SK-N-SH (cell line): ENCODE measurements around the gene SLC1A2. TPM values are rescaled to one million over a fixed set of nuclear protein-coding genes. Genes with fewer than 3 reads are reported as not detected.

Experiments used
- CTCF ChIA-PET: fragments of 300-600, 350-600 bp; formaldehyde crosslinking; extraction: SDS; loops from one replicate; lab custom pipeline; 2021; lab: Yijun Ruan, JAX
- POLR2A ChIA-PET: fragments of 350-600 bp; sonication (Branson Sonifier 250); formaldehyde crosslinking; extraction: SDS; loops from one replicate; lab custom pipeline; 2020; ENCODE audit warnings: antibody characterized with exemption, inconsistent platforms; lab: Yijun Ruan, JAX
- DNase-seq: peaks from one replicate; pipeline ENCODE4 v3.0.0; 2012
- H2AFZ ChIP-seq: fragments of 200-600 bp; sonication (generic); 2 replicates; pipeline ENCODE4 v1.8.1; 2016; ENCODE audit warnings: antibody characterized with exemption, mild to moderate bottlenecking, low read depth
- H3F3A ChIP-seq: fragments of 200-600 bp; sonication (generic); replicated peaks from 2 replicates; pipeline ENCODE3; 2016; ENCODE audit warnings: antibody characterized with exemption, mild to moderate bottlenecking; ENCODE audit not compliant: insufficient read depth
- H3K27ac ChIP-seq, 2 experiments: fragments of 200-500 bp in 1 of 2; fragments of 200-600 bp in 1 of 2; sonication (Bioruptor generic) in 1 of 2; sonication (generic), shearing (Covaris generic) in 1 of 2; 2 replicates each; pipeline versions ENCODE4 v1.5.1 to v1.6.1; 2014 to 2016; ENCODE audit warnings: low read depth in 2 of 2, inconsistent platforms in 1 of 2, low read length in 1 of 2, mild to moderate bottlenecking in 1 of 2, mixed read lengths in 1 of 2
- H3K27me3 ChIP-seq: fragments of 200-600 bp; sonication (generic), shearing (Covaris generic); 2 replicates; pipeline ENCODE4 v1.6.1; 2016; ENCODE audit warnings: mixed run types; ENCODE audit not compliant: insufficient read depth
- H3K36me3 ChIP-seq, 2 experiments: fragments of 200-500 bp in 1 of 2; fragments of 200-600 bp in 1 of 2; sonication (Bioruptor generic) in 1 of 2; sonication (generic) in 1 of 2; replicated peaks in 1 of 2; 2 replicates each; pipeline versions ENCODE3 to v1.5.1; 2014 to 2016; ENCODE audit warnings: low read length in 1 of 2, mild to moderate bottlenecking in 1 of 2; ENCODE audit not compliant: insufficient read depth in 2 of 2, control insufficient read depth in 1 of 2
- H3K4me1 ChIP-seq, 2 experiments: fragments of 200-500 bp in 1 of 2; fragments of 200-600 bp in 1 of 2; sonication (Bioruptor generic) in 1 of 2; sonication (generic), shearing (Covaris generic) in 1 of 2; 2 replicates each; pipeline versions ENCODE4 v1.5.1 to v1.6.1; 2014 to 2016; ENCODE audit warnings: low read depth in 1 of 2, low read length in 1 of 2, mixed run types in 1 of 2; ENCODE audit not compliant: insufficient read depth in 2 of 2, control insufficient read depth in 1 of 2
- H3K4me2 ChIP-seq: fragments of 200-600 bp; sonication (generic), shearing (Covaris generic); 2 replicates; pipeline ENCODE4 v1.6.1; 2017; ENCODE audit warnings: mixed run types
- H3K4me3 ChIP-seq, 2 experiments: fragments of 200-500 bp in 1 of 2; fragments of 200-600 bp in 1 of 2; sonication (Bioruptor generic) in 1 of 2; sonication (generic), shearing (Covaris generic) in 1 of 2; 2 replicates each; pipeline versions ENCODE4 v1.5.1 to v1.8.1; 2014 to 2016; ENCODE audit warnings: low read depth in 2 of 2, inconsistent platforms in 1 of 2, low read length in 1 of 2, mild to moderate bottlenecking in 1 of 2, mixed read lengths in 1 of 2, moderate library complexity in 1 of 2
- H3K79me2 ChIP-seq: fragments of 200-600 bp; sonication (generic); 2 replicates; pipeline ENCODE4 v1.8.1; 2017; ENCODE audit warnings: mild to moderate bottlenecking; ENCODE audit not compliant: insufficient read depth
- H3K9ac ChIP-seq: fragments of 200-600 bp; sonication (generic); 2 replicates; pipeline ENCODE4 v1.6.1; 2017; ENCODE audit warnings: mixed run types
- H3K9me2 ChIP-seq: fragments of 200-600 bp; sonication (generic); 2 replicates; pipeline ENCODE4 v1.6.1; 2017; ENCODE audit warnings: mixed run types
- H3K9me3 ChIP-seq: fragments of 200-600 bp; sonication (generic); 2 replicates; pipeline ENCODE4 v1.6.1; 2017; ENCODE audit warnings: mixed run types, mild to moderate bottlenecking, moderate library complexity
- H4K20me1 ChIP-seq: fragments of 200-600 bp; sonication (generic); 2 replicates; pipeline ENCODE4 v1.6.1; 2017; ENCODE audit warnings: mild to moderate bottlenecking, mixed run types; ENCODE audit not compliant: insufficient read depth
- CHD2 ChIP-seq: fragments of 150-350 bp; IDR thresholded peaks from 2 replicates; pipeline ENCODE4 v1.6.1; 2018; ENCODE audit warnings: low read length; ENCODE audit not compliant: partially characterized antibody
- CTCF ChIP-seq: fragments of 200-600 bp; sonication (generic); IDR thresholded peaks from 2 replicates; pipeline ENCODE4 v1.6.1; 2017; ENCODE audit warnings: antibody characterized with exemption, mild to moderate bottlenecking, moderate library complexity
- EP300 ChIP-seq, 2 experiments: IDR thresholded peaks; 2 replicates each; pipeline versions ENCODE4 v1.4.0 to v1.6.1; 2012; ENCODE audit warnings: borderline replicate concordance in 1 of 2, low read depth in 1 of 2, low read length in 1 of 2
- FOSL2 ChIP-seq: IDR thresholded peaks from 2 replicates; pipeline ENCODE4 v1.4.0; 2012; ENCODE audit warnings: low read depth, mild to moderate bottlenecking, moderate library complexity, borderline replicate concordance
- FOXJ3 ChIP-seq: sonication (generic); formaldehyde crosslinking; IDR thresholded peaks from 2 replicates; pipeline ENCODE4 v1.5.1; 2020; ENCODE audit warnings: mild to moderate bottlenecking, missing genetic modification reagents
- IRF3 ChIP-seq: fragments of 150-350 bp; IDR thresholded peaks from 2 replicates; pipeline ENCODE4 v1.6.1; 2016; ENCODE audit warnings: mild to moderate bottlenecking, low read depth, low read length
- MAX ChIP-seq: IDR thresholded peaks from 2 replicates; pipeline ENCODE4 v1.4.0; 2012; ENCODE audit warnings: low read depth
- MEF2A ChIP-seq: IDR thresholded peaks from 2 replicates; pipeline ENCODE4 v1.4.0; 2012; ENCODE audit warnings: low read depth, borderline replicate concordance
- MXI1 ChIP-seq: IDR thresholded peaks from 2 replicates; pipeline ENCODE4 v1.6.1; 2012; ENCODE audit warnings: mild to moderate bottlenecking, low read depth, low read length, improper control_type of control experiment
- REST ChIP-seq: IDR thresholded peaks from 2 replicates; pipeline ENCODE4 v1.6.1; 2012; ENCODE audit warnings: mild to moderate bottlenecking, low read depth, low read length, moderate library complexity
- TAF1 ChIP-seq: IDR thresholded peaks from 2 replicates; pipeline ENCODE4 v1.6.1; 2012; ENCODE audit warnings: low read depth, mild to moderate bottlenecking, low read length, moderate library complexity, borderline replicate concordance
- TCF12 ChIP-seq: IDR thresholded peaks from 2 replicates; pipeline ENCODE4 v1.4.0; 2012
- YY1 ChIP-seq: IDR thresholded peaks from 2 replicates; pipeline ENCODE4 v1.4.0; 2012; ENCODE audit warnings: low read depth, mild to moderate bottlenecking
- ZBTB33 ChIP-seq: IDR thresholded peaks from 2 replicates; pipeline ENCODE4 v1.4.0; 2012; ENCODE audit warnings: low read depth, borderline replicate concordance
- WGBS: methylation state at CpG from one replicate; pipeline ENCODE4 v1.1.6; 2017; ENCODE audit warnings: low lambda C conversion rate; 5-methylcytosine and 5-hydroxymethylcytosine counted together
- polyA plus RNA-seq, 3 experiments: library from polyadenylated mRNA; depleted of rRNA; stranded (reverse); fragments of >200 nt; gene quantifications; 2 replicates each; pipeline ENCODE4 v1.2.3, GENCODE V29; 2012
- TF ChIP-seq, protein P1 (sequence below): IDR thresholded peaks from 2 replicates; pipeline ENCODE4 v1.4.0; 2012; ENCODE audit warnings: low read depth, borderline replicate concordance

The SLC1A2 gene
- polyA plus RNA-seq, 1 of the 3 experiments (the other 2 are of a cell fraction) = under 0.01 TPM

DNA sequence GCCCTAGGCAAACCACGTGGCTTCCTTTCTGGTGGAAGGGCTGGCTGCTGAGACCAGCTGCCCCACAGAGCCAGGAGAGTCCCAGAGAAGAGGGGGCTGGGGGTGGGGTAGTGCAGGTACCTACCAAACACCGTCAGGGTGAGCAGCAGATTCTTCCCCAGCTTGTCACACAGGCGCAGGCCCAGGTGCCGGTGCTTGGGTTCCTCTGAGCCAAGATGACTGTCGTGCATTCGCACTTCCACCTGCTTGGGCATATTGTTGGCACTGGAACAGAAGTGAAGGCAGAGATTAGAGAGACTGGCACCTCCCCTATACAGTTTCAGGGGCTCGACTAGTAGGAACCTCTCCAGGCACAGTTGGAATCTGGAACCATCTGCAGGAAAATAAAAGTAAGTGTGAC is 102.1 kb downstream of the SLC1A2 start:
- POLR2A ChIA-PET = no interaction called here
- no peak overlapping the region for H3K27ac ChIP-seq
- no peaks in the 10 kb centered on the region for H3F3A ChIP-seq
- H3K36me3 ChIP-seq = no peaks in the 10 kb centered on the region
- H4K20me1 ChIP-seq = no peaks in the 10 kb centered on the region
- H3K4me2 ChIP-seq = no peak overlapping the region
- H3K4me1 ChIP-seq = peaks cover 2 to 6% of the 10 kb centered on the region in 2 experiments; a peak in 2 of 4 replicates
- H3K9me3 ChIP-seq = no peaks in the 10 kb centered on the region
- WGBS = 75% methylated on average over 4 of the region's 7 CpGs
- CTCF ChIA-PET = interaction anchor here (0.9 to 2.1 kb wide), 6 partner anchors 11 to 78 kb away, joined by 3 to 7 read pairs (median 4); no protein-coding TSS in a partner anchor
- no peaks in the 10 kb centered on the region for H3K27me3 ChIP-seq
- no peaks in the 10 kb centered on the region for H3K9me2 ChIP-seq
- H3K79me2 ChIP-seq = no peaks in the 10 kb centered on the region
- no peak overlapping the region for H3K4me3 ChIP-seq
- TF ChIP-seq CTCF (no peak), ZBTB33 (no peak), REST (no peak), MEF2A (no peak), TCF12 (no peak), FOXJ3 (CRISPR knock-in tag) (no peak), IRF3 (no peak), EP300 (IDR thresholded peaks at IDR 0.05; ENCODE audit: borderline replicate concordance in 1 of 2, low read depth in 1 of 2, low read length in 1 of 2) (no peak), FOSL2 (no peak), MAX (no peak), TAF1 (no peak), CHD2 (no peak), YY1 (no peak), MXI1 (no peak)
- TF ChIP-seq, protein P1, sequence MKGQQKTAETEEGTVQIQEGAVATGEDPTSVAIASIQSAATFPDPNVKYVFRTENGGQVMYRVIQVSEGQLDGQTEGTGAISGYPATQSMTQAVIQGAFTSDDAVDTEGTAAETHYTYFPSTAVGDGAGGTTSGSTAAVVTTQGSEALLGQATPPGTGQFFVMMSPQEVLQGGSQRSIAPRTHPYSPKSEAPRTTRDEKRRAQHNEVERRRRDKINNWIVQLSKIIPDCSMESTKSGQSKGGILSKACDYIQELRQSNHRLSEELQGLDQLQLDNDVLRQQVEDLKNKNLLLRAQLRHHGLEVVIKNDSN = no peak
- DNase-seq = no peak
- H3K9ac ChIP-seq = no peak overlapping the region
- no peak overlapping the region for H2AFZ ChIP-seq
